Measurements from ENCODE around the gene OSGIN1.

GRCh38 chr16:83942074-83942473, 11.0 kb upstream of the OSGIN1 start:
- TF ChIP-seq, protein P1, sequence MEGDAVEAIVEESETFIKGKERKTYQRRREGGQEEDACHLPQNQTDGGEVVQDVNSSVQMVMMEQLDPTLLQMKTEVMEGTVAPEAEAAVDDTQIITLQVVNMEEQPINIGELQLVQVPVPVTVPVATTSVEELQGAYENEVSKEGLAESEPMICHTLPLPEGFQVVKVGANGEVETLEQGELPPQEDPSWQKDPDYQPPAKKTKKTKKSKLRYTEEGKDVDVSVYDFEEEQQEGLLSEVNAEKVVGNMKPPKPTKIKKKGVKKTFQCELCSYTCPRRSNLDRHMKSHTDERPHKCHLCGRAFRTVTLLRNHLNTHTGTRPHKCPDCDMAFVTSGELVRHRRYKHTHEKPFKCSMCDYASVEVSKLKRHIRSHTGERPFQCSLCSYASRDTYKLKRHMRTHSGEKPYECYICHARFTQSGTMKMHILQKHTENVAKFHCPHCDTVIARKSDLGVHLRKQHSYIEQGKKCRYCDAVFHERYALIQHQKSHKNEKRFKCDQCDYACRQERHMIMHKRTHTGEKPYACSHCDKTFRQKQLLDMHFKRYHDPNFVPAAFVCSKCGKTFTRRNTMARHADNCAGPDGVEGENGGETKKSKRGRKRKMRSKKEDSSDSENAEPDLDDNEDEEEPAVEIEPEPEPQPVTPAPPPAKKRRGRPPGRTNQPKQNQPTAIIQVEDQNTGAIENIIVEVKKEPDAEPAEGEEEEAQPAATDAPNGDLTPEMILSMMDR (IDR thresholded peaks at IDR 0.05), result no peak
- no peak for TF ChIP-seq POLR2A (IDR thresholded peaks at IDR 0.05)
